ENCODE results near the gene RAD51B. TPM values are rescaled to one million over a fixed set of nuclear protein-coding genes. Genes with fewer than 3 reads are reported as not detected.

RAD51B gene
- total RNA-seq, 1 donor from 2014 or later: 14.7 TPM

- no peak for DNase-seq (ENCODE audit: low spot score)
These were observed 778.5 kb downstream of the RAD51B start for GRCh38 chr14:68598089-68598488.

- DNase-seq (ENCODE audit: low spot score): no peak
These were observed 779.3 kb downstream of the RAD51B start for GRCh38 chr14:68598621-68599447.

GRCh38 chr14:68599896-68600610 lies 780.5 kb downstream of the RAD51B start:
- DNase-seq (ENCODE audit: low spot score): no peak

- no peak for DNase-seq (ENCODE audit: low spot score)
These were observed 782.9 kb downstream of the RAD51B start for GRCh38 chr14:68602507-68602906.

- no peak for DNase-seq (ENCODE audit: low spot score)
These were observed 784.2 kb downstream of the RAD51B start for GRCh38 chr14:68603533-68604360.

- no peak for DNase-seq (ENCODE audit: low spot score)
These were observed 784.8 kb downstream of the RAD51B start for GRCh38 chr14:68604361-68604730.

- DNase-seq (ENCODE audit: low spot score): no peak
These were observed 785.2 kb downstream of the RAD51B start for GRCh38 chr14:68604822-68605221.

GRCh38 chr14:68606176-68606575 lies 786.6 kb downstream of the RAD51B start:
- no peak for DNase-seq (ENCODE audit: low spot score)

GRCh38 chr14:68606644-68607043 lies 787.1 kb downstream of the RAD51B start:
- no peak for DNase-seq (ENCODE audit: low spot score)

GRCh38 chr14:68607081-68607866 lies 787.7 kb downstream of the RAD51B start:
- DNase-seq (ENCODE audit: low spot score): no peak

- DNase-seq (ENCODE audit: low spot score): no peak
These were observed 788.4 kb downstream of the RAD51B start for GRCh38 chr14:68607867-68608573.

- no peak for DNase-seq (ENCODE audit: low spot score)
These were observed 789.0 kb downstream of the RAD51B start for GRCh38 chr14:68608574-68608962.

- DNase-seq (ENCODE audit: low spot score): no peak
These were observed 789.4 kb downstream of the RAD51B start for GRCh38 chr14:68609012-68609411.

GRCh38 chr14:68610251-68610793 lies 790.7 kb downstream of the RAD51B start:
- no peak for DNase-seq (ENCODE audit: low spot score)

GRCh38 chr14:68611599-68611998 lies 792.0 kb downstream of the RAD51B start:
- no peak for DNase-seq (ENCODE audit: low spot score)

GRCh38 chr14:68612049-68612448 lies 792.5 kb downstream of the RAD51B start:
- no peak for DNase-seq (ENCODE audit: low spot score)

- DNase-seq (ENCODE audit: low spot score): no peak
These were observed 796.8 kb downstream of the RAD51B start for GRCh38 chr14:68616221-68616902.

- DNase-seq (ENCODE audit: low spot score): no peak
These were observed 800.4 kb downstream of the RAD51B start for GRCh38 chr14:68619790-68620574.

Measured in mesenteric fat pad (tissue), 1 donor.